ENCODE results near the gene DMAP1. TPM values are rescaled to one million over a fixed set of nuclear protein-coding genes. Genes with fewer than 3 reads are reported as not detected.

Gene DMAP1
- total and polyA plus RNA-seq, 2 of the 8 experiments (the other 6 are each of a cell fraction or from before 2014, with no cell fraction given): 36.4 to 42.4 TPM

GRCh38 chr1:44240802-44241671 is 27.8 kb downstream of the DMAP1 start:
- Histone ChIP-seq H3K18ac (ENCODE audit: extremely low read depth, low read length) (no peak overlapping the region; the same call in 1 of the 2 replicates), H3K23ac (ENCODE audit: insufficient read length) (no peak overlapping the region), H3K36me3 (ENCODE audit: control insufficient read depth in 2 of 4, insufficient read depth in 4 of 4, low read length in 3 of 4) (peaks cover 0 to 5% (median 1%) of the 10 kb centered on the region in 4 experiments; a peak in 1 of 8 replicates), H3K9me3 (ENCODE audit: insufficient read depth in 2 of 2, low read depth in 1 of 2, low read length in 1 of 2) (no peaks in the 10 kb centered on the region), H3K4me3 (ENCODE audit: extremely low read depth in 1 of 4, insufficient read depth in 2 of 4, low read depth in 3 of 4, low read length in 4 of 4) (no peak overlapping the region), H2AFZ (ENCODE audit: low read length) (no peak overlapping the region), H3K9ac (replicated peaks in 1 of 4; ENCODE audit: extremely low read depth in 1 of 4, low read depth in 3 of 4, low read length in 3 of 4) (no peak overlapping the region), H2BK20ac (ENCODE audit: low read length) (0 out of 2 replicates have a peak overlapping the region, but pooled peaks have one; percentile 61), H2BK12ac (ENCODE audit: low read depth, low read length) (no peak overlapping the region), H2BK15ac (ENCODE audit: low read length) (no peak overlapping the region), H2BK120ac (replicated peaks; ENCODE audit: low read depth, low read length) (no peak overlapping the region), H3K56ac (replicated peaks; ENCODE audit: insufficient read length, low read depth, low read length) (no peak overlapping the region), H4K20me1 (replicated peaks in 1 of 2; ENCODE audit: control insufficient read depth in 1 of 2, insufficient read depth in 2 of 2, low read length in 2 of 2) (peaks cover 0 to 3% of the 10 kb centered on the region in 2 experiments), H3K27ac (ENCODE audit: low read depth, low read length) (no peak overlapping the region), H3K4me1 (replicated peaks in 1 of 4; ENCODE audit: control insufficient read depth in 3 of 4, insufficient read depth in 4 of 4, low read length in 3 of 4) (peaks cover 0 to 26% (median 15%) of the 10 kb centered on the region in 4 experiments; a peak in 6 of 7 replicates), H4K91ac (replicated peaks; ENCODE audit: insufficient read length, low read length) (no peak overlapping the region), H3K79me1 (ENCODE audit: low read depth, low read length) (no peaks in the 10 kb centered on the region), H3K4me2 (ENCODE audit: insufficient read depth in 1 of 2, low read depth in 2 of 2, low read length in 2 of 2) (no peak overlapping the region), H2AK5ac (ENCODE audit: low read depth, low read length) (no peak overlapping the region), H3K4ac (replicated peaks; ENCODE audit: insufficient read length, low read depth, low read length) (no peak overlapping the region), H4K8ac (ENCODE audit: extremely low read depth, insufficient read depth, low read length) (no peak overlapping the region), H3K23me2 (ENCODE audit: low read depth, low read length) (no peaks in the 10 kb centered on the region; the same call in 1 of the 2 replicates), H2BK5ac (ENCODE audit: low read depth, low read length) (no peak overlapping the region), H3K79me2 (ENCODE audit: control insufficient read depth in 1 of 2, insufficient read depth in 2 of 2, low read length in 2 of 2) (no peaks in the 10 kb centered on the region), H3K14ac (ENCODE audit: insufficient read length) (no peak overlapping the region), H3K27me3 (replicated peaks in 1 of 4; ENCODE audit: control insufficient read depth in 3 of 4, extremely low read depth in 1 of 4, insufficient read depth in 3 of 4, low read length in 3 of 4) (no peaks in the 10 kb centered on the region), H4K5ac (ENCODE audit: insufficient read length, low read depth, low read length) (no peak overlapping the region)
- CTCF ChIA-PET (ENCODE audit: partially characterized antibody): interaction anchor here (0.6 to 9.5 kb wide), 10 partner anchors 7 to 412 kb away, joined by 3 to 191 read pairs (median 5); partner anchors contain the start of gene DMAP1
- POLR2A ChIA-PET (ENCODE audit: partially characterized antibody): interaction anchor here (0.9 to 3.3 kb wide), 4 partner anchors 11 to 490 kb away, joined by 3 to 11 read pairs (median 4); partner anchors contain the start of gene RNU5D-1
- FAIRE-seq: no peak
- 95% methylated on average over 7 of the region's 9 CpGs; no CpG with 5 or more reads in 1 of the 2 experiments for WGBS, 2 experiments (ENCODE audit: extremely low coverage in 1 of 2, insufficient coverage in 1 of 2, insufficient read length in 1 of 2, insufficient replicate concordance in 2 of 2, low coverage in 1 of 2, low lambda C conversion rate in 2 of 2, missing lambda C conversion rate in 1 of 2)
- DNase-seq (ENCODE audit: low read depth in 1 of 2, low spot score in 2 of 2): no peak
- no peak for TF ChIP-seq MAFK (IDR thresholded peaks at IDR 0.05; ENCODE audit: low read depth, low read length)
- no peak for TF ChIP-seq NRF1 (IDR thresholded peaks at IDR 0.05; ENCODE audit: low read depth, low read length)
- no peak for TF ChIP-seq FOSL1 (IDR thresholded peaks at IDR 0.05; ENCODE audit: insufficient read depth, low read depth, low read length)
- no peak for TF ChIP-seq TBP (IDR thresholded peaks at IDR 0.05; ENCODE audit: low read depth, low read length)
- no peak for TF ChIP-seq ATF3 (IDR thresholded peaks at IDR 0.05; ENCODE audit: insufficient read depth, low read depth, low read length)
- TF ChIP-seq GTF2F1 (IDR thresholded peaks at IDR 0.05; ENCODE audit: borderline replicate concordance, low read depth, low read length): no peak
- no peak for TF ChIP-seq GABPA (IDR thresholded peaks at IDR 0.05; ENCODE audit: borderline replicate concordance, insufficient read depth, low read length)
- no peak for TF ChIP-seq SIRT6 (IDR thresholded peaks at IDR 0.05; ENCODE audit: low read length)
- no peak for TF ChIP-seq NANOG (IDR thresholded peaks at IDR 0.05; ENCODE audit: insufficient read depth, low read depth, low read length, poor library complexity, severe bottlenecking)

All from H1 (cell line).